Sigmoid colon (tissue), 4 donors: Measurements from ENCODE around the gene SMARCC1.

Experiments
- CTCF ChIP-seq, 4 experiments: fragments of 450-650 bp in 3 of 4; fragments of 200-600 bp in 1 of 4; IDR thresholded peaks; one replicate each; pipeline ENCODE4 v1.5.1; 2016 to 2019; ENCODE audit warnings: antibody characterized with exemption in 4 of 4, mild to moderate bottlenecking in 3 of 4, moderate library complexity in 2 of 4
- EP300 ChIP-seq, 4 donors: sonication (generic); formaldehyde crosslinking; IDR thresholded peaks; one replicate each; pipeline ENCODE4 v1.6.1; 2017; ENCODE audit warnings: antibody characterized with exemption in 4 of 4

GRCh38 chr3:47581835-47582234, 199.9 kb downstream of the SMARCC1 start:
- TF ChIP-seq CTCF (IDR thresholded peaks at IDR 0.05) (no peak), EP300 (IDR thresholded peaks at IDR 0.05) (no peak)
